IPS-15b (cell line): ENCODE results near the gene CCL18.
"Not testable (repeated sequence)": the region's sequence is repeated elsewhere in the genome, so short reads cannot be mapped to it uniquely, and the experiment has no call there.

ENCODE experiments used
- H3K27me3 ChIP-seq: one replicate; pipeline ENCODE4 v1.6.1; 2013; ENCODE audit warnings: low read length; ENCODE audit not compliant: control insufficient read depth, insufficient read depth
- H3K36me3 ChIP-seq: one replicate; pipeline ENCODE4 v1.6.1; 2013; ENCODE audit warnings: low read length; ENCODE audit not compliant: control insufficient read depth, insufficient read depth
- H3K4me1 ChIP-seq: one replicate; pipeline ENCODE4 v1.6.1; 2013; ENCODE audit warnings: mild to moderate bottlenecking, low read length; ENCODE audit not compliant: control insufficient read depth, insufficient read depth
- H3K4me3 ChIP-seq: one replicate; pipeline ENCODE4 v1.5.1; 2013; ENCODE audit warnings: low read depth, low read length
- H3K9ac ChIP-seq: one replicate; pipeline ENCODE4 v1.6.1; 2013; ENCODE audit warnings: low read depth, mild to moderate bottlenecking, low read length
- H3K9me3 ChIP-seq: one replicate; pipeline ENCODE4 v1.6.1; 2013; ENCODE audit warnings: mild to moderate bottlenecking, low read length; ENCODE audit not compliant: control insufficient read depth, insufficient read depth

The CCL18 gene

DNA sequence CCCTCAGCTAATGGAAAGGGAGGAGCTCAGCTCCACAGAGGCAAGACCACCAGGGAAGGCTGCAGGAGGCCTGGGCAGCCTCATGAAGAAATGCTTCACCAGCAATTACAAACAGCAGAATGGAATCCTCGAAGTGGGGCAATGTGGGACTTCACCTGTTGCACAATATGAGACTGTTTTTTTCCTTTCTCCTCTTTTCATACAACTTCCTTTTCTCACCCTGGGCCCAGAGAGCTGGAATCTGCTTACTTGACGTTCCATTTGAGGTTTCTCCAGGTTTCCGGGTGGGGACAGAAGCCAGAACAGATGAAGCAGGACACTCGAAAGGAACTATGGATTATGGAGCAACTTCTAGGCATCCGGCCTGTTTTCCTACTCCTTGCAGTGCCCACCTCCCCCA, 44.2 kb downstream of the CCL18 start:
- not testable (repeated sequence) for H3K9ac ChIP-seq, H3K36me3 ChIP-seq, H3K4me1 ChIP-seq, H3K9me3 ChIP-seq, H3K27me3 ChIP-seq, H3K4me3 ChIP-seq

DNA sequence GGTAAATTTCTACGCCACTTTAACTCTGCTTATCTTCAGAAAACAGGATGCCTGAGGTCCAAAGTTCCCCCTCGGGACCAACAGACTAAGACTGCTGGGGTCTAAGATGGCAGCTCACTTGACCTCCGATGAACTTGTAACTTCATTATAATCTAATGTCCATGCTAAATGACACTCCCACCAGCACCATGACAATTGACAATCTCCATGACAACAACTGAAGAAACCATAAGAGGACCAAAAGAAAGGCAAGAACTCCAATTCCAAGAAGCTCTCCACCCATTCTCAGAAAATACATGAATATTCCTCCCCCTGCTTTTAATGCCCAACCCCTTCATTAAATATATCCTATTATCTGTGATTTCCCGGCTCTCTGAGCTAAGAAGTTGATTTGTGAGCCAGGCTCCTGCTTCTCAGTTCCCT, 47.0 kb downstream of the CCL18 start:
- no peaks in the 10 kb centered on the region for H3K36me3 ChIP-seq
- no peaks in the 10 kb centered on the region for H3K9me3 ChIP-seq
- H3K9ac ChIP-seq, result no peak overlapping the region
- no peaks in the 10 kb centered on the region for H3K27me3 ChIP-seq
- H3K4me3 ChIP-seq, result no peak overlapping the region
- no peaks in the 10 kb centered on the region for H3K4me1 ChIP-seq

DNA sequence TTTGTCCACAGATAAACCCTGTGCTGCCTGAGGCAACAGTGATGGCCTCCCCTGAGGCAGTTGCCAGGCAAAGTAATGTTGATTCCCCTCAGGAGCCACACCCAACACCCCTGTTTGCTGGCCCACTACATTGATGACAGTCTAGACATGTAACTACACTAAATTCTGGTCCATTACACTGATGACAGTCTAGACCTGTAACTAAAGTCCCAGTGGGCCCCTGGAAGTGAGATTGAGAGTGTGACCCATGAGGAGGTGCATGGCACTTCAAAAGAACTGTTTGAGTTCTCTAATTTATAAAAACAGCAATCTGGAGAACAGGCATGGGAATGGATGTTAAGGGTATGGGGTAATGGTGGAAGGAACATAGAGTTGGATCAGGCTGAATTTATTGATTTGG, 48.5 kb downstream of the CCL18 start:
- Histone ChIP-seq H3K4me3 (no peak overlapping the region), H3K9ac (no peak overlapping the region), H3K27me3 (no peaks in the 10 kb centered on the region), H3K9me3 (no peaks in the 10 kb centered on the region), H3K36me3 (no peaks in the 10 kb centered on the region), H3K4me1 (no peaks in the 10 kb centered on the region)

DNA sequence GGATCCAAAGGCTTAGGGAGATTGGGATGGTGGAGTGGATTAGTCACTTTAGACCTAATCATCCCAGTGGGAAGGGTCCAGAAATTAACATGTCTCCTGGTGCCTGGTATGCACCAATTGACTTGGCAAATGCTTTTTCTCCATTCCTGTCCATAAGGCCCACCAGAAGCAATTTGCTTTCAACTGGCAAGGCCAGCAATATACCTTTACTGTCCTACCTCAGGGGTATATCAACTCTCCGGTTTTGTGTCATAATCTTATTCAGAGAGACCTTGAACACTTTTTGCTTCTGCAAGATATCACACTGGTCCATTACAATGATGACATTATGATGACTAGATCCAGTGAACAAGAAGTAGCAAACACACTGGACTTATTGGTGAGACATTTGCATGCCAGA, 49.1 kb downstream of the CCL18 start:
- H3K27me3 ChIP-seq, H3K4me1 ChIP-seq, H3K4me3 ChIP-seq, H3K9ac ChIP-seq, H3K9me3 ChIP-seq, H3K36me3 ChIP-seq: not testable (repeated sequence)

DNA sequence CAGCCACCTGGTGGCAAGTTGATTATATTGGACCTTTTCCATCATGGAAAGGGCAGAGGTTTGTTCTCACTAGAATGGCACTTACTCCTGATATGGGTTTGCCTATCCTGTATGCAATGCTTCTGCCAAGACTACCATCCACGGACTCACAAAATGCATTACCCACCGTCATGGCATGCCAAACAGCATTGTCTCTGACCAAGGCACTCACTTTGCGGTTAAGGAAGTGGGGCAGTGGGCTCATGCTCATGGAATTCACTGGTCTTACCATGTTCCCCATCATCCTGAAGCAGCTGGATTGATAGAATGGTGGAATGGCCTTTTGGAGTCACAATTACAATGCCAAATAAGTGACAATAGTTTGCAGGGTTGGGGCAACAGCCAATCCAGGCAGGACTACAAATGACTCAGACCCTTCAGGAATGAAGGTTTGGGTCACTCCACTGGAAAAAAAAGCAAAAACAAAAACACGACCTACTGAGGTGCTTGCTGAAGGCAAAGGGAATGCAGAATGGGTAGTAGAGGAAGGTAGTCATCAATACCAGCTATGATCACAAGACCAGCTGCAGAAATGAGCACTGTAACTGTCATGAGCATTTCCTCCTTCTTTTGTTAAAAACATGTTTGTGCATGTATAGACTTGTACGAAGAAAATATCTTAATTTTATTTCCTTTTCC, 51.0 kb downstream of the CCL18 start:
- not testable (repeated sequence) for H3K4me3 ChIP-seq, H3K36me3 ChIP-seq, H3K4me1 ChIP-seq, H3K9ac ChIP-seq, H3K27me3 ChIP-seq, H3K9me3 ChIP-seq

DNA sequence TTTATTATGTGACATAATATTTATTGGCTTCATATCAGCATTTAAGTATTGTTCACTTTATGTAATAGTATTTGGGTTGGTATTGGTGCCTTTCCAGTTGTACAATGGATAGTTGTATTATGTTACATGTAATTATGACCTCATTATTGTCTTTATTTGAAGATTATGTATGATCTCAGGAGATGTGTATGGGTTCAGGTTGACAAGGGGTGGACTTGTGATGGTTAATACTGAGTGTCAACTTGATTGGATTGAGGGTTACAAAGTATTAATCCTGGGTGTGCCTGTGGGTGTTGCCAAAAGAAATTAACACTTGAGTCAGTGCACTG, 51.5 kb downstream of the CCL18 start:
- not testable (repeated sequence) for H3K9ac ChIP-seq, H3K4me3 ChIP-seq, H3K36me3 ChIP-seq, H3K4me1 ChIP-seq, H3K9me3 ChIP-seq, H3K27me3 ChIP-seq

DNA sequence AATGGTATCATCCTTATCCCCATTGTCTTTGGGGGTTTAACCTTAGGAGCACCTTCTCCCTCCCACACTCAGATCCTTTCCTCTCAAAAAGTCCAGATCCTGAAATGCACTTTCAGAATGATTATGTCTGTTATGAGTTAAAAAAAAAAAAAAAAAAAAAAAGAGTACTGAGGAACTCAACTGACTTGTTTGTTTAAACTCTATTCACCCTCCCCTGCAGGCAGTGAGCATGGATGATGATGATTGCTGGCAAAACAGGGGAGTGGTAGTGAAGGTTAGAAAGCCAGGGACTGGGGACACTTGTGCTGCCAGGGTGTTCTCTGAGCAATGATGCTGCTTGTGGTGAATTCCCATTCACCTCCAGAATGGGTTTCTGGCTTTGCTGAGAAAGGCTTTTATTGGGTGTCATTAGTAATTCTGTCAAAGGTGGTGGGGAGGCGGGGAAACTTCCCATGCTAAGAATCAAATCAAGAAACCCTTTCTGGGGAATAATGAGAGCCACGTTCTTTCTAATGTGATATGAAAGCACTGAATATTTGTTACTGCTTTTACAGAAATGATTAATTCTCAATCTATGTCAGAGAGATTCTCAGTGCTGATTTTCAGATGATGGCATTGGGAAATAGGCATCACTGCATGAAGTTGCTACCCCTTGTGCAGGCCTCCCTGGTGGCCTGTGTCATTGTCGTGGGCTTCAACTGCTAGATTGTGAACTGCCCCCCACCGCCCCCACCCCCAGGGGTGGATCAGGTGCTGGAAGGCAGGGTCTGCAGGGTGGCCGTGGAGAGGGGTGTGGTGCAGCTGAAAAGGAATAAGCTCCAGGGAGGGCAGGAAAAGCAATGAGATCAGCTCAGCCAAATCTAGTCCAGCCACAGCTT, 53.7 kb downstream of the CCL18 start:
- H3K4me3 ChIP-seq, result no peak overlapping the region
- H3K36me3 ChIP-seq, result no peaks in the 10 kb centered on the region
- no peak overlapping the region for H3K9ac ChIP-seq
- peaks cover 2% of the 10 kb centered on the region for H3K9me3 ChIP-seq
- peaks cover 4% of the 10 kb centered on the region for H3K4me1 ChIP-seq
- H3K27me3 ChIP-seq, result no peaks in the 10 kb centered on the region

DNA sequence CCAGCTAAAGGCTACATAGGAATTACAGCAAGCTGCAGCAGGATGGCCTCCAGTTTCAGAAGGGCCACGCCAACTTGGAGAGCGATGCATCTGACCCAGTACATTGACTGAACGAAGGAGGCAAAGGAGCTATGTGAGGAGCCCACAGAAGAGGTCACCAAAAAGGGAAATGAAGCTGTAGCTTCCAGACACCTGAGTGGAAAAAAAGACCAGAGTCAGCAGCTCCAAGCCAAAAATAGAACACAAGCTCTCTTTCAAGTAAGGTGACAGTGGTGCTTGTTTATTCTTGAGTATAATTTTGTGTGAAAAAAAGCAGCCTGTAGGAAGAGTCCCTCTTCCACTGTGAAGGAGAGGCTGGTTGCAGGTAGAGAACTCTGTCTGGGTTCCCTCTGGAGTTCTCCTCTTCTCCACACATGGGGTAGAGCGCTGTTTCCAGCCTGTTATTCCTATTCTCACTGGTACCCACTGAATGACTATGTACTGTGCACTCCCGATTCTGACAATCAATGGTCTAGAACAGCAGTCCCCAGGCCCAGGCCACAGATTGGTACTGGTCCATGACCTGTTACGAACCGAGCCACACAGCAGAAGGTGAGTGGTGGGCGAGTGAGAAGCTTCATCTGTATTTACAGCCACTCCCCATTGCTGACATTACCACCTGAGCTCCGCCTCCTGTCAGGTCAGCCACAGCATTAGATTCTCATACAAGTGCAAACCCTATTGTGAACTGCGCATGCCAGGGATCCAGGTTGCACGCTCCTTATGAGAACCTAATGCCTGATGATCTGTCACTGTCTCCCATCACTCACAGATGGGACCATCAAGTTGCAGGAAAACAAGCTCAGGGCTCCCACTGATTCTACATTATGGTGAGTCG, 54.6 kb downstream of the CCL18 start:
- H3K36me3 ChIP-seq, result no peaks in the 10 kb centered on the region
- peaks cover 6% of the 10 kb centered on the region for H3K4me1 ChIP-seq
- peaks cover 2% of the 10 kb centered on the region for H3K9me3 ChIP-seq
- H3K4me3 ChIP-seq, result no peak overlapping the region
- H3K9ac ChIP-seq, result no peak overlapping the region
- H3K27me3 ChIP-seq, result no peaks in the 10 kb centered on the region

DNA sequence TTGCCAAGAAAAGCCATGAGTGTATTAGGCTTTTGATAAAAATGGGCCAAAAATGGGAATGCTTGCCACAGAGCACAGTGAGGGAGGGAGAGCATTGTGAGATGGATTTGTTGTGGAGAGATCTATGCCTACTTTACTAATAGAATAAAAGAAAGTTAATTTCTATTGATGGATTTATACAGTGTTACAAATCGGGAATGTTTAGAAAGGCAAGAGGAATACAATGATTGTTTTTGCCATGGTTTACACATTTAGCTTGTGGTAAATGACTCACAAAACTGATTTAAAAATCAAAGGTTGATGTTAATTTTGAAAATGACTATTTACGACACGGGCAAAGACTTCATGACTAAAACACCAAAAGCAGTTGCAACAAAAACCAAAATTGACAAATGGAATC, 56.1 kb downstream of the CCL18 start:
- no peak overlapping the region for H3K4me3 ChIP-seq
- H3K9ac ChIP-seq, result no peak overlapping the region
- H3K9me3 ChIP-seq, result peaks cover 4% of the 10 kb centered on the region
- H3K4me1 ChIP-seq, result peaks cover 10% of the 10 kb centered on the region
- H3K36me3 ChIP-seq, result no peaks in the 10 kb centered on the region
- H3K27me3 ChIP-seq, result no peaks in the 10 kb centered on the region

DNA sequence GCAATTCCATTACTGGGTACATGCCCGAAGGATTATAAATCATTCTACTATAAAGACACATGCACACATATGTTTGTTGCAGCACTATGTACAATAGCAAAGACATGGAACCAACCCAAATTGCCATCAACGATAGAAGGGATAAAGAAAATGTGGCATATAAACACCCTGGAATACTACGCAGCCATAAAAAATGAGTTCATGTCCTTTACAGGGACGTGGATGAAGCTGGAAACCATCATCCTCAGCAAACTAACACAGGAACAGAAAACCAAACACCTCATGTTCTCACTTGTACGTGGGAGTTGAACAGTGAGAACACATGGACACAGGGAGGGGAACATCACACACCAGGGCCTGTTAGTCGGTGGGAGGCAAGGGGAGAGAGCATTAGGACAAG, 57.0 kb downstream of the CCL18 start:
- H3K9ac ChIP-seq, H3K36me3 ChIP-seq: not testable (repeated sequence)
- H3K9me3 ChIP-seq, result peaks cover 13% of the 10 kb centered on the region

More for the DNA sequence above, 57.0 kb downstream of the CCL18 start:
- H3K4me1 ChIP-seq, H3K27me3 ChIP-seq, H3K4me3 ChIP-seq: not testable (repeated sequence)
